HepG2 (cell line): Measurements from ENCODE around the gene CGREF1. TPM values are rescaled to one million over a fixed set of nuclear protein-coding genes. Genes with fewer than 3 reads are reported as not detected.
A peak's percentile ranks its signal among the peaks of the same experiment; 100 is the strongest.

Experiments
- CAMTA2 ChIP-seq: sonication (generic); formaldehyde crosslinking; IDR thresholded peaks from 2 replicates; pipeline ENCODE4 v1.4.0; 2020; ENCODE audit warnings: mild to moderate bottlenecking, missing genetic modification reagents, borderline replicate concordance
- CBX1 ChIP-seq: IDR thresholded peaks from one replicate; pipeline ENCODE4 v1.6.1; 2016; ENCODE audit warnings: antibody characterized with exemption, low read depth
- ETV6 ChIP-seq: sonication (generic); formaldehyde crosslinking; conservative IDR thresholded peaks from 2 replicates; pipeline ENCODE4 v1.4.0; 2020; ENCODE audit warnings: missing genetic modification reagents
- FIP1L1 ChIP-seq: fragments of 200-400 bp; formaldehyde crosslinking; IDR thresholded peaks from 2 replicates; pipeline ENCODE4 v1.6.1; 2018; ENCODE audit warnings: low read depth, mild to moderate bottlenecking, low read length, moderate library complexity, borderline replicate concordance; ENCODE audit not compliant: insufficient read depth
- GABPA ChIP-seq, 2 experiments: IDR thresholded peaks; 2 replicates each; pipeline ENCODE4 v1.6.1; 2011 to 2016; ENCODE audit warnings: low read depth in 2 of 2, low read length in 1 of 2, missing biosample characterization in 1 of 2, missing genetic modification characterization in 1 of 2
- HNF4G ChIP-seq, 2 experiments: sonication (generic) in 1 of 2; formaldehyde crosslinking in 1 of 2; IDR thresholded peaks; 2 replicates each; pipeline versions ENCODE4 v1.4.0 to v1.6.1; 2011 to 2020; ENCODE audit warnings: borderline replicate concordance in 2 of 2, low read depth in 2 of 2, mild to moderate bottlenecking in 2 of 2, low read length in 1 of 2, missing genetic modification reagents in 1 of 2, moderate library complexity in 1 of 2
- HNRNPLL ChIP-seq: fragments of 200-400 bp; formaldehyde crosslinking; IDR thresholded peaks from 2 replicates; pipeline ENCODE4 v1.6.1; 2017; ENCODE audit warnings: mild to moderate bottlenecking, low read depth, low read length; ENCODE audit not compliant: poor library complexity, severe bottlenecking
- ISL2 ChIP-seq: sonication (generic); formaldehyde crosslinking; IDR thresholded peaks from 2 replicates; pipeline ENCODE4 v1.5.0; 2020; ENCODE audit warnings: missing genetic modification reagents
- KDM3A ChIP-seq: IDR thresholded peaks from 2 replicates; pipeline ENCODE4 v1.6.1; 2018; ENCODE audit warnings: low read depth, missing compliant biosample characterization
- KLF11 ChIP-seq: IDR thresholded peaks from 2 replicates; pipeline ENCODE4 v1.6.1; 2016; ENCODE audit warnings: missing compliant biosample characterization
- KLF12 ChIP-seq: sonication (generic); formaldehyde crosslinking; IDR thresholded peaks from 2 replicates; pipeline ENCODE4 v1.4.0; 2020; ENCODE audit warnings: missing genetic modification reagents, borderline replicate concordance
- LBX2 ChIP-seq: sonication (generic); formaldehyde crosslinking; IDR thresholded peaks from 2 replicates; pipeline ENCODE4 v1.5.0; 2020; ENCODE audit warnings: missing genetic modification reagents, mild to moderate bottlenecking, borderline replicate concordance
- MED13 ChIP-seq: sonication (generic); formaldehyde crosslinking; IDR thresholded peaks from 2 replicates; pipeline ENCODE4 v1.5.0; 2020; ENCODE audit warnings: missing genetic modification reagents
- MED8 ChIP-seq: sonication (generic); formaldehyde crosslinking; IDR thresholded peaks from 2 replicates; pipeline ENCODE4 v1.8.1; 2023; ENCODE audit warnings: mild to moderate bottlenecking, missing genetic modification reagents; ENCODE audit not compliant: insufficient replicate concordance
- NR3C1 ChIP-seq: sonication (generic); formaldehyde crosslinking; IDR thresholded peaks from 2 replicates; pipeline ENCODE4 v1.4.0; 2020; ENCODE audit warnings: missing genetic modification reagents
- PLSCR1 ChIP-seq: sonication (generic); formaldehyde crosslinking; IDR thresholded peaks from 2 replicates; pipeline ENCODE4 v1.5.0; 2020; ENCODE audit warnings: missing genetic modification reagents, mild to moderate bottlenecking, borderline replicate concordance
- RARG ChIP-seq: sonication (generic); formaldehyde crosslinking; IDR thresholded peaks from 2 replicates; pipeline ENCODE4 v1.4.0; 2020; ENCODE audit warnings: low read depth, mild to moderate bottlenecking, missing genetic modification reagents
- SNAPC5 ChIP-seq: sonication (generic); formaldehyde crosslinking; IDR thresholded peaks from 2 replicates; pipeline ENCODE4 v1.8.1; 2023; ENCODE audit warnings: mild to moderate bottlenecking, missing genetic modification reagents, borderline replicate concordance
- TAF1 ChIP-seq: sonication (generic); formaldehyde crosslinking; IDR thresholded peaks from 2 replicates; pipeline ENCODE4 v1.4.0; 2020; ENCODE audit warnings: missing genetic modification reagents
- TBX3 ChIP-seq: fragments of 450-650 bp; IDR thresholded peaks from 2 replicates; pipeline ENCODE4 v1.6.1; 2017; ENCODE audit warnings: antibody characterized with exemption, mild to moderate bottlenecking, inconsistent platforms, borderline replicate concordance
- ZNF101 ChIP-seq: sonication (generic); formaldehyde crosslinking; IDR thresholded peaks from 2 replicates; pipeline ENCODE4 v1.4.0; 2020; ENCODE audit warnings: mild to moderate bottlenecking, low read depth, missing genetic modification reagents, borderline replicate concordance
- ZNF431 ChIP-seq: sonication (generic); formaldehyde crosslinking; IDR thresholded peaks from 2 replicates; pipeline ENCODE4 v1.9.0; 2022; ENCODE audit warnings: missing genetic modification reagents, low read depth, mild to moderate bottlenecking, borderline replicate concordance
- ZNF441 ChIP-seq: sonication (generic); formaldehyde crosslinking; IDR thresholded peaks from 2 replicates; pipeline ENCODE4 v1.7.0; 2021; ENCODE audit warnings: missing genetic modification reagents, borderline replicate concordance
- polyA plus RNA-seq, 8 experiments: library from polyadenylated mRNA; depleted of rRNA in 3 of 8; stranded (reverse) in 7 of 8; unstranded in 1 of 8; fragments of >200 nt; fragmentation: Illumina TruSeq in 4 of 8; extraction: Trizol in 4 of 8; gene quantifications; 2 replicates each; pipeline versions ENCODE4 v1.2.1 to v1.2.3, GENCODE V29; 2011 to 2016; ENCODE audit warnings: low read depth in 4 of 8, missing spikeins in 1 of 8, mixed read lengths in 1 of 8; ENCODE audit not compliant: insufficient read depth in 1 of 8
- total RNA-seq, 5 experiments: library from RNA; depleted of rRNA; stranded (reverse); fragments of >200 nt; fragmentation: Illumina TruSeq; extraction: Trizol; gene quantifications; 2 replicates each; pipeline ENCODE4 v1.2.3, GENCODE V29; 2016; ENCODE audit warnings: low read depth in 1 of 5
- TF ChIP-seq, protein P1 (sequence below): sonication (generic); formaldehyde crosslinking; IDR thresholded peaks from 2 replicates; pipeline ENCODE4 v1.8.1; 2022; ENCODE audit warnings: mild to moderate bottlenecking, missing genetic modification reagents
- TF ChIP-seq, protein P2 (sequence below): sonication (generic); formaldehyde crosslinking; IDR thresholded peaks from 2 replicates; pipeline ENCODE4 v1.9.0; 2021; ENCODE audit warnings: missing genetic modification reagents, borderline replicate concordance

CGREF1 gene
- total and polyA plus RNA-seq, 2 of the 13 experiments (the other 11 are each of a cell fraction or from before 2014, with no cell fraction given): 13.9 to 23.4 TPM

GRCh38 chr2:27092696-27093429 lies 26.1 kb downstream of the CGREF1 start (continued):
- TF ChIP-seq MED8 (CRISPR knock-in tag): peak; percentile 65
- TF ChIP-seq KLF12: peak; percentile 41; the same call in 1 of the 2 replicates
- TF ChIP-seq TAF1: peak; percentile 44; the same call in 1 of the 2 replicates
- no peak for TF ChIP-seq TBX3
- no peak for TF ChIP-seq PLSCR1 (CRISPR knock-in tag)
- no peak; the same call in 1 of the 2 replicates for TF ChIP-seq LBX2 (CRISPR knock-in tag)
- peak; percentile 96 for TF ChIP-seq KDM3A (CRISPR knock-in tag)
- TF ChIP-seq, protein P1, sequence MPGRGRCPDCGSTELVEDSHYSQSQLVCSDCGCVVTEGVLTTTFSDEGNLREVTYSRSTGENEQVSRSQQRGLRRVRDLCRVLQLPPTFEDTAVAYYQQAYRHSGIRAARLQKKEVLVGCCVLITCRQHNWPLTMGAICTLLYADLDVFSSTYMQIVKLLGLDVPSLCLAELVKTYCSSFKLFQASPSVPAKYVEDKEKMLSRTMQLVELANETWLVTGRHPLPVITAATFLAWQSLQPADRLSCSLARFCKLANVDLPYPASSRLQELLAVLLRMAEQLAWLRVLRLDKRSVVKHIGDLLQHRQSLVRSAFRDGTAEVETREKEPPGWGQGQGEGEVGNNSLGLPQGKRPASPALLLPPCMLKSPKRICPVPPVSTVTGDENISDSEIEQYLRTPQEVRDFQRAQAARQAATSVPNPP (CRISPR knock-in tag): no peak
- no peak for TF ChIP-seq ZNF101
- TF ChIP-seq RARG (CRISPR knock-in tag): no peak
- TF ChIP-seq, protein P2, sequence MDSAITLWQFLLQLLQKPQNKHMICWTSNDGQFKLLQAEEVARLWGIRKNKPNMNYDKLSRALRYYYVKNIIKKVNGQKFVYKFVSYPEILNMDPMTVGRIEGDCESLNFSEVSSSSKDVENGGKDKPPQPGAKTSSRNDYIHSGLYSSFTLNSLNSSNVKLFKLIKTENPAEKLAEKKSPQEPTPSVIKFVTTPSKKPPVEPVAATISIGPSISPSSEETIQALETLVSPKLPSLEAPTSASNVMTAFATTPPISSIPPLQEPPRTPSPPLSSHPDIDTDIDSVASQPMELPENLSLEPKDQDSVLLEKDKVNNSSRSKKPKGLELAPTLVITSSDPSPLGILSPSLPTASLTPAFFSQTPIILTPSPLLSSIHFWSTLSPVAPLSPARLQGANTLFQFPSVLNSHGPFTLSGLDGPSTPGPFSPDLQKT (CRISPR knock-in tag): no peak
- TF ChIP-seq ISL2 (CRISPR knock-in tag): peak; percentile 83
- peak; percentile 79; the same call in 1 of the 2 replicates for TF ChIP-seq SNAPC5 (CRISPR knock-in tag)
- no peak for TF ChIP-seq NR3C1 (CRISPR knock-in tag)
- peak; percentile 98 for TF ChIP-seq HNF4G (IDR thresholded peaks at IDR 0.05; ENCODE audit: borderline replicate concordance, low read depth, low read length)
- TF ChIP-seq HNF4G (CRISPR knock-in tag; IDR thresholded peaks at IDR 0.05; ENCODE audit: borderline replicate concordance, low read depth): peak; percentile 98
- peak; percentile 25; the same call in 1 of the 2 replicates for TF ChIP-seq ZNF441 (CRISPR knock-in tag)
- no peak for TF ChIP-seq FIP1L1
- TF ChIP-seq GABPA (IDR thresholded peaks at IDR 0.05; ENCODE audit: low read depth, low read length): no peak
- no peak for TF ChIP-seq GABPA (CRISPR knock-in tag; IDR thresholded peaks at IDR 0.05; ENCODE audit: low read depth)
- peak; percentile 61; the same call in 1 of the 2 replicates for TF ChIP-seq KLF11 (CRISPR knock-in tag)
- TF ChIP-seq MED13 (CRISPR knock-in tag): peak; percentile 61; the same call in 1 of the 2 replicates
- peak; percentile 96 for TF ChIP-seq ZNF431 (CRISPR knock-in tag)
- TF ChIP-seq ETV6: no peak
- no peak for TF ChIP-seq HNRNPLL
- TF ChIP-seq CAMTA2 (CRISPR knock-in tag): no peak
- TF ChIP-seq CBX1: no peak
